Measurements from ENCODE around the gene NEUROD2. TPM values are rescaled to one million over a fixed set of nuclear protein-coding genes. Genes with fewer than 3 reads are reported as not detected.

Gene NEUROD2
- polyA plus RNA-seq, 1 donor from 2014 or later, result not detected

- no peaks in the 10 kb centered on the region for H3K79me2 ChIP-seq (replicated peaks; ENCODE audit: insufficient read depth, low read length)
- H3K27ac ChIP-seq (ENCODE audit: low read length), result no peak overlapping the region
- H3K4me2 ChIP-seq (ENCODE audit: low read length), result no peak overlapping the region
- no peak overlapping the region for H2AFZ ChIP-seq (ENCODE audit: low read depth, low read length)
- TF ChIP-seq EP300 (conservative IDR thresholded peaks at IDR 0.05; ENCODE audit: poor library complexity, severe bottlenecking) (no peak), EZH2 (IDR thresholded peaks at IDR 0.05; ENCODE audit: borderline replicate concordance, insufficient read depth, low read length, poor library complexity, severe bottlenecking) (no peak), RAD21 (conservative IDR thresholded peaks at IDR 0.05) (no peak), CTCF (IDR thresholded peaks at IDR 0.05; ENCODE audit: poor library complexity, severe bottlenecking) (no peak), MXI1 (conservative IDR thresholded peaks at IDR 0.05; ENCODE audit: poor library complexity, severe bottlenecking) (no peak), POLR2AphosphoS5 (IDR thresholded peaks at IDR 0.05) (no peak), REST (IDR thresholded peaks at IDR 0.05; ENCODE audit: borderline replicate concordance) (no peak), TAF1 (IDR thresholded peaks at IDR 0.05; ENCODE audit: low read depth) (no peak), SMC3 (conservative IDR thresholded peaks at IDR 0.05; ENCODE audit: poor library complexity) (no peak)
- no peaks in the 10 kb centered on the region for H3F3A ChIP-seq (ENCODE audit: insufficient read depth, low read length, poor library complexity, severe bottlenecking)
- H3K9ac ChIP-seq (ENCODE audit: low read length), result no peak overlapping the region
- H4K20me1 ChIP-seq (ENCODE audit: insufficient read depth), result no peaks in the 10 kb centered on the region
- no peaks in the 10 kb centered on the region for H3K36me3 ChIP-seq (ENCODE audit: insufficient read depth, low read length)
- no peaks in the 10 kb centered on the region for H3K27me3 ChIP-seq (ENCODE audit: insufficient read depth, low read depth, low read length)
- no peaks in the 10 kb centered on the region for H3K9me3 ChIP-seq (ENCODE audit: low read length)
- H3K4me3 ChIP-seq (ENCODE audit: low read length), result no peak overlapping the region
- no peaks in the 10 kb centered on the region for H3K9me2 ChIP-seq (ENCODE audit: insufficient read depth, low read length)
Measured at GRCh38 chr17:39650121-39650579, 42.4 kb upstream of the NEUROD2 start.

- Histone ChIP-seq H3K27me3 (ENCODE audit: insufficient read depth, low read depth, low read length) (no peaks in the 10 kb centered on the region), H3K9ac (ENCODE audit: low read length) (no peak overlapping the region), H2AFZ (ENCODE audit: low read depth, low read length) (no peak overlapping the region), H3K27ac (ENCODE audit: low read length) (no peak overlapping the region), H3F3A (ENCODE audit: insufficient read depth, low read length, poor library complexity, severe bottlenecking) (no peaks in the 10 kb centered on the region), H3K4me3 (ENCODE audit: low read length) (no peak overlapping the region), H3K4me2 (ENCODE audit: low read length) (no peak overlapping the region), H3K9me2 (ENCODE audit: insufficient read depth, low read length) (no peaks in the 10 kb centered on the region), H4K20me1 (ENCODE audit: insufficient read depth) (no peaks in the 10 kb centered on the region), H3K36me3 (ENCODE audit: insufficient read depth, low read length) (no peaks in the 10 kb centered on the region), H3K79me2 (replicated peaks; ENCODE audit: insufficient read depth, low read length) (no peaks in the 10 kb centered on the region), H3K9me3 (ENCODE audit: low read length) (no peaks in the 10 kb centered on the region)
- TF ChIP-seq MXI1 (conservative IDR thresholded peaks at IDR 0.05; ENCODE audit: poor library complexity, severe bottlenecking) (no peak), POLR2AphosphoS5 (IDR thresholded peaks at IDR 0.05) (no peak), SMC3 (conservative IDR thresholded peaks at IDR 0.05; ENCODE audit: poor library complexity) (no peak), CTCF (IDR thresholded peaks at IDR 0.05; ENCODE audit: poor library complexity, severe bottlenecking) (no peak), EZH2 (IDR thresholded peaks at IDR 0.05; ENCODE audit: borderline replicate concordance, insufficient read depth, low read length, poor library complexity, severe bottlenecking) (no peak), RAD21 (conservative IDR thresholded peaks at IDR 0.05) (no peak), TAF1 (IDR thresholded peaks at IDR 0.05; ENCODE audit: low read depth) (no peak), REST (IDR thresholded peaks at IDR 0.05; ENCODE audit: borderline replicate concordance) (no peak), EP300 (conservative IDR thresholded peaks at IDR 0.05; ENCODE audit: poor library complexity, severe bottlenecking) (no peak)
Measured at GRCh38 chr17:39648616-39649366, 41.1 kb upstream of the NEUROD2 start.

Data from neural cell (in vitro differentiated cells).